HEK293 (cell line): ENCODE results near the gene LALBA.
A peak's percentile ranks its signal among the peaks of the same experiment; 100 is the strongest.

Source experiments
- CTCF ChIA-PET: fragments of 350-600 bp; formaldehyde crosslinking; extraction: SDS; loops from one replicate; lab custom pipeline; 2021; ENCODE audit warnings: antibody characterized with exemption; lab: Yijun Ruan, JAX
- POLR2A ChIA-PET: fragments of 300-600 bp; formaldehyde crosslinking; extraction: SDS; loops from one replicate; lab custom pipeline; 2020; ENCODE audit warnings: antibody characterized with exemption, inconsistent platforms; lab: Yijun Ruan, JAX
- H3K27ac ChIP-seq: fragments of 200-500 bp; sonication (Bioruptor generic); 2 replicates; pipeline ENCODE4 v1.5.1; 2014; ENCODE audit warnings: low read depth, low read length, control low read depth, inconsistent platforms; ENCODE audit errors: extremely low read depth
- H3K36me3 ChIP-seq, 2 experiments: fragments of 200-500 bp in 1 of 2; sonication (Bioruptor generic) in 1 of 2; 1 replicate in 1 of 2; 2 replicates in 1 of 2; pipeline ENCODE4 v1.5.1; 2014 to 2017; ENCODE audit warnings: inconsistent platforms in 2 of 2, low read length in 2 of 2; ENCODE audit not compliant: control insufficient read depth in 2 of 2, insufficient read depth in 1 of 2
- H3K4me1 ChIP-seq: fragments of 200-500 bp; sonication (Bioruptor generic); 2 replicates; pipeline ENCODE4 v1.5.1; 2014; ENCODE audit warnings: mild to moderate bottlenecking, low read length, inconsistent platforms; ENCODE audit not compliant: control insufficient read depth, insufficient read depth
- H3K4me3 ChIP-seq: 2 replicates; pipeline ENCODE4 v1.5.1; 2011; ENCODE audit warnings: low read depth, mild to moderate bottlenecking, control low read depth, low read length, moderate library complexity
- H3K9me3 ChIP-seq: fragments of 200-500 bp; sonication (Bioruptor generic); 2 replicates; pipeline ENCODE4 v1.5.1; 2014; ENCODE audit warnings: low read depth, low read length, inconsistent platforms; ENCODE audit not compliant: control insufficient read depth, insufficient read depth
- CTCF ChIP-seq: fragments of 450-650 bp; formaldehyde crosslinking; IDR thresholded peaks from 2 replicates; pipeline ENCODE4 v1.5.1; 2016; ENCODE audit warnings: missing biosample characterization, missing genetic modification characterization
- IKZF3 ChIP-seq: fragments of 450-650 bp; IDR thresholded peaks from 2 replicates; pipeline ENCODE4 v1.5.0; 2018; ENCODE audit warnings: missing biosample characterization, mild to moderate bottlenecking, missing genetic modification characterization, moderate library complexity
- KLF17 ChIP-seq: fragments of 450-650 bp; formaldehyde crosslinking; IDR thresholded peaks from 2 replicates; pipeline ENCODE4 v1.5.1; 2016; ENCODE audit warnings: missing biosample characterization, missing genetic modification characterization
- MEIS1 ChIP-seq: sonication (generic); formaldehyde crosslinking; IDR thresholded peaks from 2 replicates; pipeline ENCODE4 v1.8.1; 2022; ENCODE audit warnings: missing genetic modification reagents, mild to moderate bottlenecking, borderline replicate concordance
- PRDM1 ChIP-seq: fragments of 450-650 bp; formaldehyde crosslinking; IDR thresholded peaks from 2 replicates; pipeline ENCODE4; 2016; ENCODE audit warnings: missing biosample characterization, missing genetic modification characterization
- PRDM10 ChIP-seq: fragments of 450-650 bp; formaldehyde crosslinking; IDR thresholded peaks from 2 replicates; pipeline ENCODE4 v1.5.1; 2016; ENCODE audit warnings: missing biosample characterization, missing genetic modification characterization
- PRDM4 ChIP-seq: fragments of 450-650 bp; formaldehyde crosslinking; IDR thresholded peaks from 2 replicates; pipeline ENCODE4 v1.5.1; 2017; ENCODE audit warnings: missing biosample characterization, missing genetic modification characterization
- SP2 ChIP-seq: fragments of 450-650 bp; formaldehyde crosslinking; IDR thresholded peaks from 2 replicates; pipeline ENCODE4 v1.5.1; 2016; ENCODE audit warnings: missing biosample characterization, missing genetic modification characterization
- WT1 ChIP-seq: fragments of 450-650 bp; formaldehyde crosslinking; IDR thresholded peaks from 2 replicates; pipeline ENCODE4 v1.5.1; 2016; ENCODE audit warnings: missing biosample characterization, missing genetic modification characterization
- ZBTB10 ChIP-seq: fragments of 450-650 bp; formaldehyde crosslinking; IDR thresholded peaks from 2 replicates; pipeline ENCODE4 v1.5.1; 2016; ENCODE audit warnings: missing biosample characterization, missing genetic modification characterization
- ZNF174 ChIP-seq: fragments of 450-650 bp; formaldehyde crosslinking; IDR thresholded peaks from 2 replicates; pipeline ENCODE4 v1.5.0; 2017; ENCODE audit warnings: missing biosample characterization, mild to moderate bottlenecking, missing genetic modification characterization
- ZNF23 ChIP-seq: fragments of 450-650 bp; formaldehyde crosslinking; IDR thresholded peaks from 2 replicates; pipeline ENCODE4 v1.5.1; 2016; ENCODE audit warnings: missing biosample characterization, missing genetic modification characterization, borderline replicate concordance
- ZNF350 ChIP-seq: fragments of 450-650 bp; formaldehyde crosslinking; IDR thresholded peaks from 2 replicates; pipeline ENCODE4 v1.5.0; 2017; ENCODE audit warnings: missing biosample characterization, mild to moderate bottlenecking, missing genetic modification characterization
- ZNF366 ChIP-seq: fragments of 450-650 bp; formaldehyde crosslinking; conservative IDR thresholded peaks from 2 replicates; pipeline ENCODE4 v1.5.1; 2016; ENCODE audit warnings: missing biosample characterization, missing genetic modification characterization
- ZNF510 ChIP-seq: fragments of 450-650 bp; formaldehyde crosslinking; IDR thresholded peaks from 2 replicates; pipeline ENCODE4 v1.5.1; 2018; ENCODE audit warnings: mild to moderate bottlenecking, missing genetic modification characterization, missing biosample characterization; ENCODE audit not compliant: insufficient replicate concordance
- ZNF530 ChIP-seq: fragments of 450-650 bp; formaldehyde crosslinking; IDR thresholded peaks from 2 replicates; pipeline ENCODE4 v1.5.1; 2016; ENCODE audit warnings: low read depth, missing biosample characterization, missing genetic modification characterization
- ZNF548 ChIP-seq: fragments of 450-650 bp; formaldehyde crosslinking; IDR thresholded peaks from 2 replicates; pipeline ENCODE4 v1.5.1; 2016; ENCODE audit warnings: missing biosample characterization, missing genetic modification characterization
- ZNF610 ChIP-seq: fragments of 450-650 bp; formaldehyde crosslinking; IDR thresholded peaks from 2 replicates; pipeline ENCODE4 v1.5.1; 2016; ENCODE audit warnings: missing biosample characterization, missing genetic modification characterization, borderline replicate concordance
- ZNF629 ChIP-seq: fragments of 450-650 bp; formaldehyde crosslinking; IDR thresholded peaks from 2 replicates; pipeline ENCODE4 v1.5.1; 2017; ENCODE audit warnings: missing biosample characterization, missing genetic modification characterization
- ZNF654 ChIP-seq: fragments of 450-650 bp; formaldehyde crosslinking; IDR thresholded peaks from 2 replicates; pipeline ENCODE4 v1.5.1; 2016; ENCODE audit warnings: low read depth, missing biosample characterization, missing genetic modification characterization
- ZNF670 ChIP-seq: fragments of 450-650 bp; formaldehyde crosslinking; IDR thresholded peaks from 2 replicates; pipeline ENCODE4 v1.5.1; 2016; ENCODE audit warnings: missing biosample characterization, missing genetic modification characterization, low read depth
- ZNF692 ChIP-seq: fragments of 450-650 bp; formaldehyde crosslinking; IDR thresholded peaks from 2 replicates; pipeline ENCODE4 v1.5.1; 2016; ENCODE audit warnings: missing biosample characterization, missing genetic modification characterization
- ZNF707 ChIP-seq: fragments of 450-650 bp; formaldehyde crosslinking; IDR thresholded peaks from 2 replicates; pipeline ENCODE4 v1.5.1; 2016; ENCODE audit warnings: missing biosample characterization, missing genetic modification characterization
- ZNF776 ChIP-seq: fragments of 450-650 bp; formaldehyde crosslinking; IDR thresholded peaks from 2 replicates; pipeline ENCODE4 v1.5.0; 2017; ENCODE audit warnings: missing biosample characterization, missing genetic modification characterization, borderline replicate concordance
- ZNF843 ChIP-seq: fragments of 450-650 bp; formaldehyde crosslinking; IDR thresholded peaks from 2 replicates; pipeline ENCODE4 v1.5.1; 2016; ENCODE audit warnings: missing biosample characterization, missing genetic modification characterization
- ZSCAN16 ChIP-seq: fragments of 450-650 bp; formaldehyde crosslinking; IDR thresholded peaks from 2 replicates; pipeline ENCODE4 v1.5.1; 2016; ENCODE audit warnings: missing biosample characterization, missing genetic modification characterization

LALBA gene

GRCh38 chr12:48618541-48618940 lies 48.7 kb upstream of the LALBA start:
- no peak overlapping the region for H3K4me3 ChIP-seq
- ChIA-PET CTCF (interaction anchor here (0.6 to 13.0 kb wide), 64 partner anchors 8 to 900 kb away, joined by 3 to 209 read pairs (median 4); partner anchors contain the start of gene OR10AD1), POLR2A (interaction anchor here (1.2 kb wide), 1 partner anchor 420 kb away, joined by 3 read pairs; no protein-coding TSS in a partner anchor)
- H3K27ac ChIP-seq, result no peak overlapping the region
- H3K4me1 ChIP-seq, result no peaks in the 10 kb centered on the region
- no peaks in the 10 kb centered on the region for H3K36me3 ChIP-seq
- H3K9me3 ChIP-seq, result no peaks in the 10 kb centered on the region
- no peak for TF ChIP-seq PRDM4
- TF ChIP-seq ZNF548 (tag by site-specific recombination), result no peak
- TF ChIP-seq ZNF670, result no peak
- no peak for TF ChIP-seq ZNF707 (tag by site-specific recombination)
- peak; percentile 96 for TF ChIP-seq ZNF654 (tag by site-specific recombination)
- no peak for TF ChIP-seq ZNF350 (tag by site-specific recombination)
- TF ChIP-seq ZSCAN16 (tag by site-specific recombination), result no peak
- no peak for TF ChIP-seq ZNF610 (tag by site-specific recombination)
- 0 out of 2 replicates have a peak, but pooled peaks have one; percentile 13 for TF ChIP-seq ZNF692 (tag by site-specific recombination)
- TF ChIP-seq IKZF3 (tag by site-specific recombination), result no peak
- no peak for TF ChIP-seq ZNF366 (tag by site-specific recombination)
- TF ChIP-seq ZNF174 (tag by site-specific recombination), result no peak
- TF ChIP-seq ZBTB10, result no peak
- TF ChIP-seq ZNF843, result no peak
- no peak for TF ChIP-seq SP2
- TF ChIP-seq WT1 (tag by site-specific recombination), result no peak
- TF ChIP-seq ZNF530 (tag by site-specific recombination), result no peak
- no peak for TF ChIP-seq ZNF629
- no peak for TF ChIP-seq ZNF23 (tag by site-specific recombination)
- TF ChIP-seq ZNF510 (tag by site-specific recombination), result no peak
- no peak for TF ChIP-seq MEIS1 (CRISPR knock-in tag)
- TF ChIP-seq PRDM1 (tag by site-specific recombination), result no peak
- TF ChIP-seq PRDM10, result peak; percentile 75
- peak; percentile 87 for TF ChIP-seq CTCF
- no peak for TF ChIP-seq ZNF776 (tag by site-specific recombination)
- no peak for TF ChIP-seq KLF17 (tag by site-specific recombination)
